ENCODE results near the gene LIN28B. TPM values are rescaled to one million over a fixed set of nuclear protein-coding genes. Genes with fewer than 3 reads are reported as not detected.

Gene LIN28B
- total RNA-seq, 3 donors from 2014 or later, result 0.08 to 0.19 (median 0.15) TPM

GRCh38 chr6:105111871-105112270 is 155.0 kb downstream of the LIN28B start:
- peaks cover 8% of the 10 kb centered on the region for H3K27me3 Mint-ChIP-seq (ENCODE audit: low read depth)
- DNase-seq, result no peak
- no peaks in the 10 kb centered on the region for H3K9me3 Mint-ChIP-seq
- H3K36me3 Mint-ChIP-seq (ENCODE audit: insufficient read depth), result no peaks in the 10 kb centered on the region
- no peaks in the 10 kb centered on the region for H3K4me1 Mint-ChIP-seq (ENCODE audit: low read depth)
- no peak overlapping the region for H3K4me3 Mint-ChIP-seq
- no peak for ATAC-seq

- DNase-seq (no peak), ATAC-seq (no peak)
- H3K27me3 Mint-ChIP-seq (ENCODE audit: low read depth), result peaks cover 8% of the 10 kb centered on the region
- H3K36me3 Mint-ChIP-seq (ENCODE audit: insufficient read depth), result no peaks in the 10 kb centered on the region
- H3K4me3 Mint-ChIP-seq, result no peak overlapping the region
- no peaks in the 10 kb centered on the region for H3K4me1 Mint-ChIP-seq (ENCODE audit: low read depth)
- H3K9me3 Mint-ChIP-seq, result no peaks in the 10 kb centered on the region
Observed at GRCh38 chr6:105112577-105112976, 155.7 kb downstream of the LIN28B start.

GRCh38 chr6:105113422-105113821 is 156.5 kb downstream of the LIN28B start:
- Mint-ChIP-seq H3K4me1 (ENCODE audit: low read depth) (no peaks in the 10 kb centered on the region), H3K27me3 (ENCODE audit: low read depth) (peaks cover 11% of the 10 kb centered on the region), H3K36me3 (ENCODE audit: insufficient read depth) (no peaks in the 10 kb centered on the region), H3K9me3 (no peaks in the 10 kb centered on the region), H3K4me3 (no peak overlapping the region)
- ATAC-seq (no peak), DNase-seq (no peak)

- H3K9me3 Mint-ChIP-seq, result no peaks in the 10 kb centered on the region
- DNase-seq (no peak), ATAC-seq (no peak)
- no peaks in the 10 kb centered on the region for H3K4me1 Mint-ChIP-seq (ENCODE audit: low read depth)
- H3K4me3 Mint-ChIP-seq, result no peak overlapping the region
- peaks cover 12% of the 10 kb centered on the region for H3K27me3 Mint-ChIP-seq (ENCODE audit: low read depth)
- no peaks in the 10 kb centered on the region for H3K36me3 Mint-ChIP-seq (ENCODE audit: insufficient read depth)
Observed at GRCh38 chr6:105116150-105116549, 159.2 kb downstream of the LIN28B start.

- no peak for DNase-seq
- Mint-ChIP-seq H3K4me1 (ENCODE audit: low read depth) (no peaks in the 10 kb centered on the region), H3K27me3 (ENCODE audit: low read depth) (peaks cover 16% of the 10 kb centered on the region), H3K9me3 (no peaks in the 10 kb centered on the region), H3K36me3 (ENCODE audit: insufficient read depth) (no peaks in the 10 kb centered on the region), H3K4me3 (no peak overlapping the region)
- no peak for ATAC-seq
Observed at GRCh38 chr6:105120570-105120969, 163.7 kb downstream of the LIN28B start.

GRCh38 chr6:105121981-105122380 is 165.1 kb downstream of the LIN28B start:
- Mint-ChIP-seq H3K4me3 (no peak overlapping the region), H3K27me3 (ENCODE audit: low read depth) (peaks cover 13% of the 10 kb centered on the region), H3K4me1 (ENCODE audit: low read depth) (no peaks in the 10 kb centered on the region), H3K9me3 (no peaks in the 10 kb centered on the region), H3K36me3 (ENCODE audit: insufficient read depth) (no peaks in the 10 kb centered on the region)
- DNase-seq, result no peak
- no peak for ATAC-seq

GRCh38 chr6:105122717-105123116 is 165.8 kb downstream of the LIN28B start:
- no peaks in the 10 kb centered on the region for H3K9me3 Mint-ChIP-seq
- no peak for DNase-seq
- H3K4me1 Mint-ChIP-seq (ENCODE audit: low read depth), result no peaks in the 10 kb centered on the region
- peaks cover 12% of the 10 kb centered on the region for H3K27me3 Mint-ChIP-seq (ENCODE audit: low read depth)
- H3K4me3 Mint-ChIP-seq, result no peak overlapping the region
- ATAC-seq, result no peak
- no peaks in the 10 kb centered on the region for H3K36me3 Mint-ChIP-seq (ENCODE audit: insufficient read depth)

Other genes with a start within 250 kb of the LIN28B start
- gene HACE1, start 97.2 kb upstream of the LIN28B start, total RNA-seq, result 1 to 10 TPM; 6.3 to 8.6 (median 7.5) TPM
- not detected for gene POPDC3, start 222.9 kb downstream of the LIN28B start, total RNA-seq

Measured in activated T-cell treated with anti-CD3 and anti-CD28 coated beads, Interleukin-2, amount 50 U/mL, for 4 hours (primary cell).